KG1 (cell line): ENCODE results near the gene NDUFA12.

Experiments
- DNase-seq: peaks from one replicate; lab custom pipeline; 2025; lab: John Stamatoyannopoulos, UW

Gene NDUFA12

DNA sequence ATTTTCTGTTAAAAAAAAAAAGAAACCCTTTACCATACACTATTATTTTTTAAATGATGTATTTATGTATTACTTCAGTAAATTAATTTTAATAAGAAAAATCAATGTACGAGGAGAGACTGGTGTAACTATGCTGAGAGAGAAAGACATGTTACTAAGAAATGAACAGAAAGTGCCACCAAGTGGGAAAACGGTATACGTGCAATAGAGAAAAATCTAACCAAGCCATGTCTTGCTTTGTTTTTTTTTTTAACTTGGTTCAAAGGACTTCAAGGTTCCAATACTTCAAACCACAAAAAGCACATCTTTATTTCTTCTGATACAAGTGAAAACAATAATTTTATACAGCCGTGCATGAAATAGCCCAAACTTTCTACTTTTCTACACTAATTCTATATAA lies 22.9 kb downstream of the NDUFA12 start:
- no peak for DNase-seq

DNA sequence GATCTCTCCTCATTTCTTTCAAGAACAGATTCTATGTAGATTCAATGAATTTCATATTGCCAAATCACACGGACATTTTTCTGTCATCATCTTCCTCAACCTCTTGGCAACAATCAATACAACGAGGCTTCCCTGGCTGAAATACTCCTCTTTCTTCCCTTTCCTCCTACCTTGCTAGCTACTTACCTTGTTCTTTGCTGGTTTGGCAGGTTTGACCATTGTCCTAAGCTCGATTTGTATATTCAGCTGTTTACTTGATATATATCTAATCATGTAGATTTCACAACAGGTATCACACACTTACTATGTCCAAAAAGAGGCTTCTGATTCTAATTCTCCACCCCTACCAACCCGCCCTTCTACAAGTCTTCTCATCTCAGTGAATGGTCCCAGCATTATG lies 23.6 kb downstream of the NDUFA12 start:
- no peak for DNase-seq

DNA sequence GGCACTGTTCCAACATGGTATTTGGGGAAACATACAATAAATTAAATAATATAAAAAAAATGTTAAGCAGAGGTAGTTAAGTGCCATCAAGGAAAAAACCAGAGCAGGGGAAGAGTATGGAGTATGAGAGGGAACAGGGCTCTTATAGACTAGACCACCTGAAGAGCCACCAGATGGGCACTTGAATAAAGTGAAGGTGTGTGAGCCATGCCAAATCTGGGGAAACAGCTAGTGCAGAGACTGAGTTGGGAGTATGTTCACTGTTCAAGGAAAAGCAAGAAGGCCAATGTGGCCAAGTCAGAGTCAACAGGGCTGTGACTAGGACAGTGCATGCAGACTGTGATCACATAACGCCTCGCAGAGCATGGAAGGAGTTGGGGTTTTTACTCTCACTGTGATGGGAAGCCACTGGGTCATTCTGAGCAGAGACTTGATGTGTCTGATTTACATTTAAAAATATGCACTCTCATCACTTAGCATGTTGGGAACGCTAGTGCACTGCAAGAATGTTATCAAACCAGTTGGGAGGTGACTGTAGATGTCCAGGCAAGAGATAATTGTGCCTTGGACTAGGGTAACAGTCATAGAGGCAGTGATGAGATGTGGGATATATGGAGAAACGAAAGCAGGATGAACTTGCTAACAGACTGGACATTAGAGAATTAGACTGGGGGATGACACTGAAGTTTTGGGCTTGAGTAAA lies 25.6 kb downstream of the NDUFA12 start:
- no peak for DNase-seq

DNA sequence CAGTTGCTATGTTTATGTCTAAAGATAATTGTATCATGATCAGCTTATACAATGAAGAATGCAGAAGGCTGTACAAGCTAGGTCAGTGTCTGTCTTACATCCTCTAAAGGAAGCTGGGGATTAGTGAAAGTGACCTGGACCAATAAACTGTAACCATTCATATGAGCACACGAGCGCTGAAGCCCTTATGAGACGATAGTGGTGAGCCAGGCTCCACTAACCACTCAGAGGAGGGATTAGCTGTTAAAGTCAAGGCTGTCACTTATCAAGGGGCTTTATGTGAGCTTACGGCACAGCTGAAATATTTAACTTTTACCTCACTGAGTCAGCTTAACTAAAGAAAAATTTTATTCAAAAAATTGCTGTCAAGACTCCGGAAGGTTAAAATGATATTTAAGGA lies 30.3 kb downstream of the NDUFA12 start:
- no peak for DNase-seq

DNA sequence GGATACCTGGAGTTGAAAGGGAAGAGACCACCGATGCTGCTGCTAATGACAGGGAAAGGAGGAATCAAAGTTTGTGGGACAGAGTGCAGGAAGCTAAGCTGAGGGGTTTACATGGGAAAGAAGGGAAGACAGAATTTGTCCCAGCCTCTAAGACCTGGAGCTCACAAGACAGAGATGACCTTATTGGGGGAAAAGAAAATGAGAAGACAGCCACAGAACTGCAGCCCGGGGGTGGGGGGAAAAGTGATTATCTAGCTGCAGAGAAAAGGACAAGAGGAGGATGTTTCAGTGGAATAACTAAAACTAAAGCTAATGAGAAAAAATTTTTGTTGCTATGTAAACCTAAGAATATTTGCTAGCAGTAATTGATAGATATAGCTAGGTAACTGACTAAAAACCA lies 30.7 kb downstream of the NDUFA12 start:
- DNase-seq = no peak

DNA sequence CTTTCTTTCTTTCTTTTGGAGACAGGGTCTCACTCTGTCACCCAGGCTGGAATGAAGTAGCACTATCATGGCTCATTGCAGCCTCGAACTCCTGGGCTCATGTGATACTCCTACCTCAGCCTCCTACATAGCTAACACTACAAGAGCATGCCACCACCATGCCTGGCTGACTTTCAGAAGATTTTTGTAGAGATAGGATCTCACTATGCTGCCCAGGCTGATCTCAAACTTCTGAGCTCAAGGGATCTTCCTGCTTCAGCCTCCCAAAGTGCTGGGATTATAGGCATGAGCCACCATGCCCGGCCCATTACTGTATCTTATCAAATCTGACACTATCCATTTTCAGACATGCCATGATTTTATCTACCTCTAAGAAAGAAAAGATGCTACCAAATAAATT lies 31.6 kb downstream of the NDUFA12 start:
- no peak for DNase-seq

DNA sequence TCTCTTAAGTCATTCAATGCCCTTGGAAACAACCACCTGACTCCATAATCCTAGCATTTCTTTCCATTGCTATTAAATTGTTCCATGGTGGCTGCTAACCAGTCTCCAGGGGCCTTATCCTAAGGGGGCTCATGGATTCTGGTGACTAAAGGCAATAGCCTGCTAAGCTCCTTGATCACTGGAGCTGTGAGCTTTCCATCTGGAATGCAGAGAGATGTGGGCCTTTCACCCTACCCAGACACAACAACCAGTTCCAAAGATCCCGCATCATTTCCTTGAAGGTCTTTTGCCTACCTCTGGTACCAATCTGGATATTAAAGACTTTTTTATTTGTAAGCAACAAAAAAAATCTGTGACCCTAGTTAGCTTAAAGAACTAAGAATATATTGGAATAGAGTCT lies 32.9 kb downstream of the NDUFA12 start:
- DNase-seq = no peak

DNA sequence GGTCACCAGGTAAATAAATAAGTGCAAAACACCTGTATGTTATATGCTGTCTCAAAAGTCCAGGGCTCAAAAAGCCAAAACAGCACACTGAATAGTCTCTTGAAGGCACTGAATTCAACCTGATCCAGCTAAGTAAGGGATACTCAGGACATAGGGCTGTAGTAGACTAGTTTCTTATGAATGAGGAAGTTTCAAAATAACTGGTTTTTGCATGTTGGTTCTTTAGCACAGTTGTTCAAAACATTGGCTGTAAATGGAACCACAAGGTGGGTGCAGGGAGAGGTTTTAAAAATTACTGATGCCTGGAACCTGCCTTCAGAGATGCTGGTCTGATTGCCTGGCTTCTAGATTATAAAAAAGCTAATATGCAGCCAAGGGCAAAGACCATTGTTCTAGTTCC lies 34.1 kb downstream of the NDUFA12 start:
- DNase-seq = no peak

DNA sequence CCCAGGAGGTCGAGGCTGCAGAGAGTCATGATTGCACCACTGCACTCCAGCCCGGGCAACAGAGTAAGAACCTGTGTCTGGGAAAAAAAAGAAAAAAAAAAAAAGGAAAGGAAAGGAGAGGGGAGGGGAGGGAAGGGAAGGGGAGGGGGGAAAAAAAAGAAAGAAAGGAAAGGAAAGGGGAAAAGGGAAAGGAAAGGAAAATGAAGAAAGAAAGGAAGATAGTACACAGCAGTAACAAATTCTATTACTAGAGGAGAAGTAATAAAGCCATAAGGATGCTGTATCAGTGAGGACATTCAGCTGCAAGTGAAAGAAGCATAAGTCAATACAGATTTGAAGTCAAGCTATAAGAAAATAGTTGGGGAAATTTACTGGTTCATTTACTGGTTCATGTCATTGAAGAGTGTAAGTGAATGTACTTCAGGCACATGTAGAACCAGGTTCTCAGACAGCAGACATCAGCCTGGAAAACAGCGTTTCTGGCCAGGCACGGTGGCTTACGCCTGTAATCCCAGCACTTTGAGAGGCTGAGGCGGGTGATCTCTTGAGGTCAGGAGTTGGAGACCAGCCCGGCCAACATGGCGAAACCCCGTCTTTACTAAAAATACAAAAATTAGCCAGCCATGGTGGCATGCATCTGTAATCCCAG lies 37.4 kb downstream of the NDUFA12 start:
- DNase-seq = no peak

DNA sequence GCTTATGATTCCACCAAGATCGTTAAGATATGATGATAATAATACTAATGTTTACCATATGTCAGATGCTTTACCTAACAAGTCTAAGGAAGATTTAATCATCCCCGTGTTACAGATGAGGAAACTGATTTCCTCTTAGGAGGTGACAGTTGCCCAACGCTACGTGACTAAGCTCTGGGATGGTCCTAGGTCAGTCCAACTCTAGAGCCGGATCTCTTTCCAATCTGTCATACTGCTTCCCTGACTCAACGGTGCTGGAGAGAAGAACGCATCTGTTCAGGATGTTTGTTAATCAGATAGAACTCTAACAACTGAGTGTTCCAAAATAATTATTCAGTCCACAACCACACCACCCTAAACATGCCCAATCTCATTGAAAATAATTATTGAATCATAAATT lies 39.8 kb downstream of the NDUFA12 start:
- no peak for DNase-seq

DNA sequence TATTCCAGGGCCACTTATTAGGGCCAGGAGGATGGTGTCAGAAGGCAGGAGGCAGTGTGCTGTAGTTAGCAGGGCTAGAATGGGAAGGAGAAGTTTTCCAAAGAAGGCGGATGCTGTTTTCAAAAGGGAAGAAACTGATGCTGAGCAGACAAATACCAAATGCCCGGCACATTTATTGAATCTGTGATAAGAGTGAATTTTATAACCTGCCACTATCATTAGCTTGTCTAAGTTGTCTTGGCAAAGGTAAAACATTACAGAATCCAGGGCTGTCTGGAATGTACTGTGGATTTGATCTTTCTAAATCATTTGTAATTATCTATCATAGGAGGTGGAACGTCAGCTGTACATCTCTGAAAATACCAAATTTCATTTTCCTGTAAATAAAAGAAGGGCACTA lies 40.8 kb downstream of the NDUFA12 start:
- no peak for DNase-seq

DNA sequence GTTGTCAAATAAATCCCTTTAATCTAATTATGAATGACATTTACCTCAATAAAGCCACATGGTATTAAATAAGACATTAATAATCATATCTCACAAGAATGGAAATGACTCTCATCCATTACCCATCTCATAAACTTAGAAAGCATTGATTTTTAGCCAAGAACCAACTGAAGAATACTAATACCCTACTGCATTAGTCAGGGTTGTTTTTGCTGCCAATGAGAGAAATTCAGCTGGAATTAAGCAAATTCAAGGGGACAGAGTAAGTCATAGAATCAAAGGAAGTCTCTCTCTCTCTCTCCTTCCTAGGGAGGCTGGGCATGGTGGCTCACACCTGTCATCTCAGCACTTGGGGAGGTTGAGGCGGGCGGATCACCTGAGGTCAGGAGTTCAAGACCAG lies 41.6 kb downstream of the NDUFA12 start:
- no peak for DNase-seq

DNA sequence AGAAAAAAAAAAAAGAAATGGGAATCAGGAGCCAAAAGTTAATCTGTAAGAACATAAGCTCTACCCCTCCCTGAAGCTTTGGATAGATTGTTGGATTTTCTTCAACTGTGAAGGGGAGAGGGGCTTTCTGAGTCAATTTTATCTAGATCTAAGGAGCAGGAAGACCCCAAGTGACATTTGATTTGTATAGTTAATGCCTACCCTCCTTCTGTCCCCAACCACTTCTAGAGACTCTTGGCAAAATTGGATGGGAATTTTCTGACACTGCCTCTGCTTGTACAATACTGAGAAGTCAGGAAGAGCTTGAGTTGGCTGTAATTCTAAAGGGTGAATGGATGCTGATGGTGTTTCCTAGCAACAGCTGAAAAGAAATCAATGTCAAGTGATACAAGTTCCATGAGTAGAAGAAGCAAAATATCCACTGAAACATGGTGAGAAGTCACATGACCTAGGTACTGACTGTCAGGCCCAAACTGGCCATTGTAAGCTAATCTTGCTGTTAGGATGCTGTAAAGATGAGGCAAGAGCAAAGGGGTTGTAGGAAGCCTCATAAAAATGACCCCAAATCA lies 42.2 kb downstream of the NDUFA12 start:
- DNase-seq = no peak

DNA sequence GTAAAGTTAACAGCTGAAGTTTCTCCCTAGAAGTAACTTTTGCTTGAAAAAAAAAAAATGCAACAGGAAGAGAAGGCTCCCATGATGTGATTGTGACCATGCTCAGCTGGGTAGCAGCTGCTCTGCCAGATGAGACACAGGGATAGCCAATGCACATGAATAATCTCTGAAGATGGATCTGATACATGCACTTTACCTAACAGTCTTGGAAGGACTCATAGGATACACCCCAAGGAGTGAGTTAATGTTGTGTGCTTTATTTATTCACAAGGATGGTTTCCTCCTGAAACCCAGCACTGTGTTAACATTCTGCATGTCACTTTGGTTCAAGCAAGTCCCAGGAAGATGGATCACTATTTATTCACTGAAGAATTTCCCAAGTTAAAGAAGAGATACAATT lies 46.5 kb downstream of the NDUFA12 start:
- no peak for DNase-seq

DNA sequence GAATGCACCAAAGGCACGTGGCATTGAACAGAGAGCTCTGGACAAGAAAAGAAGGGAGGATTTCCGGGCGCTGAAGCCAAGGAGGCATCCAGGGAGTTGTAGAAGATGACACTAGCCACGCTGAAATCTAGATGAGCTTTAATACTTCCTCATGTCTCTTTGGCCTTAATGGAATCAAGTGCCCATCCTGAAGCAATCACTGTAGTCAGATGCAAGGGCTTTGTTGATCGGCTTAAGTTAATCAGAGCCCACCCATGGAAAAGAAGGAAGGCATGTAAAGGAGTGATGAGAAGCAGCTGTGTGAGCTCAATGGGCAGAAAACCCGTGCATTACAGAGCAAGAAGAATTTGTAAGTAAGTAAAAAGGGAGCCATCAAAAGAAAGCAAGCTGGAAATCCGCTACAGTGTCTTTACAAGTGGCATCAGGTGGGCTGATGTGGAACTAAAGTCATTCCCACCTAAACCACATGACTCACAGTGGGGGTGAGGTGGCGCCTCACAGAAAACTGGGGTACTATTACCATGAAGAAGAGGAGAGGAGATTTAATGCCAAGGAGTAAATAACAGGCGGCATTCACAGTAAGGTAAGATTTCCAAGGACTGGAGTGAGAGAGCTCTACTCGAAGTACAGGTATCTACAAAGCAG lies 48.4 kb downstream of the NDUFA12 start:
- no peak for DNase-seq

DNA sequence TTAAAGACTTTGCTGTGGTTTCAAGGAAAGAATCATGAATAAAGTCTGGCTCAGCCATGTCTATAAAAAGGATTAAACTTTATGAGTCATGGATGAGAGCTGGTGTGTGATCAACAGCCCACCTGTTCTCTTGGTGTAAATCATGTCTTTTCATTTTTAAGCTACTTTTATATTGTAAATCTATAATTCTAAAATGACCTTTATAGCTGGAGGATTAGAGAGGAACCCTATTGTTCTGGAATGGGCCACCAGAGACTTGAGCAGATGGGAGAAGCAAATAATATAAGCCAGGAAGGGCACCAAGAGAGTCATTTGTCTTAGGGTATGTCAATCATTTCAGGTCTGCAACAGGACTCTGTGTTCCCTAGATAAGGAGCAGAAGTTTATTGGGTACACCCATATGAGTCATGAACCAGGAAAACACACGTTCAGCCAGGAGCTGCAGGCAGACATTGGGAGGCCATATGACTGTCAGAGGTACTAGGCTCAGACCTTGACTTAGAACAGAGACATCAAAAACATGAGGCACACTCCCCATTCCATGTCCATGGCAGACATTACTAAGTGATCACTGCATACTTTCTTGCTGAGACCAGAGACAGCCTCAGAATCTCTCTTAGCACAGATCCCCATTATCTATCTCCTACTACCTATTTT lies 49.3 kb downstream of the NDUFA12 start:
- no peak for DNase-seq

DNA sequence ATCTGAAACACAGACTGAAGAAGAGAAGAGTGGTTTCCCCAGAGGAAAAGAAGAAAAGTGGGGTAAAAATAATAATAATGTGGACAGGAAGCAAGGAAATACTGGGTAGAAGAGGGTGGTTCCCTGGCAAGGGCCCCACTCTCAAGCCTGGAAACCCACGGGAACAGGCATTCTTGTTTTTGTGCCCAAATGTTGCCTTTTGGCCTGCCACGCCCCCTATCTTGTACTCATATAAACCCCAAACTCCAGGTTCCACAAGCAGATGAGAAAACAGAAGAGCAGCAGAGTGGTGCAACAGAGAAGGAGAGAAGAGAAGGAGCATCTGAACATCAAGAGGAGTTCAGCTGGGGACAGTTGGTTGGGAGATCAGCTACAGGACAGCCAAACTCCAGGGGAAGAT lies 51.2 kb downstream of the NDUFA12 start:
- DNase-seq = no peak

DNA sequence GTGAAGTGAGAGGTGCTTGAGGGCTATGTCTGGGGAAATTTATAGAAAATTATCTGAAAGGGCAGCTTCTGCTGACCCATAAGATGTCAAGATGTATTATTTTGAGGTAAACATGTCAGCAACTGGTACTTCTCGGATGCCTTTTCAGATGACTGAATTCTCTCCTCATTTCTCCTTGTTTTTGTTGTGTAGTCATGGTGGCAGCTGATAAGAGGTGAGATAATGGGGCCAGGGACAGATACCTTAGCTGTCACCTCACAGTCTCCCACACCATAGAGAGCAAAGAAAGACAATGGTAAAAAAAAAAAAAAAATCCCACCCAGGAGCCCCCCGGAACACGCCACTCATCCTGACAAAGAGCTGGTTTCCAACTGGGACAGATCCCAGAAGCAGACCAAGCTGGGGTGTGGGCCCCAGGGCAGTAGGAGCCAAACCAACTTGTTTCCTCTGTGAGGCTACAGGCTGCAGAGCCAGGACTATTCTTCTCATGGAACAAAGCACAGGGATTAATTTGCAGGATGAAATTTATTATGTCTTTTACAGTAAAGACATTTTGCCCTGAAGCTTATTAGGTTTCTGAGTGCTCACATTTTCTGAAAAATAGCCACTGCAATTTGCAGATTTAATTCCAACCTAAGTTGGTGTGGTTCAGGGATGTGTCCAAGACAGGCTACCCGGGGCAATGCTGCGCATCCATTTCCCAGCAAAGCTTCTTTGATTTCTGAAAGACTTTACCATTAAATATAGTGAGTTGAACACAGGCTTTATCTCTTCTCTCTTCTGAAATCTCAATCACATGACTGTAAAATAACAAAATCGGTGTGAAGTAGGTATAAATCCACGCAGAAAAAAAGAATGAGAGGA lies 52.2 kb downstream of the NDUFA12 start:
- DNase-seq = no peak

DNA sequence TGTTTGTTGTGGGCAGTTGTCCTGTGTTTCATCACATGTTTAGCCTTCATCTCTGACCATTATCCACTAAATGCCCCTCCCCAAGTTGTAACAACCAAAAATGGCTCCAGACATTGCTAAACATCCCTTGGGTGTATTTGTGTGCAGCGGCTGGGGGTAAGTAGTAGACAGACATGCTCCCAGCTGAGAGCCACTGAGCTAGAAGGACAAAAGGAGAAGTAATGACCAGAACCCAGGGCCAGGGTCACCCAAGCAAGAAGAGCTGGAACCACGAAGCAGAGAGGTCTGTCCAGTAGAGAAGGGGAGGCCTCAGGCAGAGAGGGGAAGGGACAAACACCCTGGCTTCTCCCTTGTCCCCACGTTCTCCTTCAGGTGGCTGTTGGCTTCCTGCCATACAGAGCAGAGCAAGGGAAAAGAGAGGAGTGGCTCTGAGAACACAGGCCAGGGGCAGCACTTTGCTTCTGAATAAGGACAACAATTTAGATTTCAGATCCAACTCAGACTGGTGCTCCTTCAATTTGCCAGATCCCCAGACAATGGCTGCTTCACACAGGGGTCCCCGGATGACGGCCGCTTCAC lies 55.2 kb downstream of the NDUFA12 start:
- DNase-seq = no peak

DNA sequence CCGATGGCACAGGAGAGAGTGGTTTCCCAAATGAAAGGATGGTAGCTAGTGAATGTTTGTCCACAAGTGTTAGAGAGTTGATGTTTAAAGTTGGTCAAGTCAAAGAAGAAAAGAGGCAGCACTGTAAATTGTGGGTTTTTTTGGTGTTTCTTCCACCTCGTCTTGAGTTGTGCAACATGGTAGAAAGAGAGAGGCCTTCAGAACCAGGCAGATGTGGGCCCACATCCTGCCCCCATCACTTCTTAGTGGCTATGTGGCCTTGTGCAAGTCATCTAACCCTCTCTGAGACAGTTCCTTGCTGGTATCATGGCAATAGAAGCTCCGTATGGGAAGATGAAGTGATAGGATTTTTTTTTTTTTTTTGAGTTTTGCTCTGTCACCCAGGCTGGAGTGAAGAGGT lies 60.8 kb downstream of the NDUFA12 start:
- peak; percentile 14 for DNase-seq

DNA sequence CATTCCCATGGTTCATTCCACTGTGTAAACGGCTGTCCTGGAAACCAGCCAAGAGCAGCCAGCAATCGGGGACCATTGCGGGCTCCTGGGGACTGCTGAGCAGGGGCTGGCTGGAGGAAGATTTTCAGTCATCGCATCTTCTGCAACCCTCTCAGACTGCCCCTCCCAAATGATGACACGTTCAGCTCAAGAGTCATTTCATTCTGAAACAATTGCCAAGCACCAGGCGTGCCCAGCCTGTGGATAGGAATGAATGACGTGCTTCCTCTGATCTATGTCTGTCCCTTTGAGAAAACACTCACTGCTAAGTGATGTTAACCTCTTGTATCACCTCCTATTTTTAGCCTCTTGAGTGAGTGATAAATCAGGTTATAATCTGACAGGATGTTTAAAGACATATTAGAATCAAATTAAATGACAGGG lies 62.0 kb downstream of the NDUFA12 start:
- DNase-seq = no peak
